IPS DF 6.9 (cell line): ENCODE results near the gene ABR.
"Not testable (repeated sequence)": the region's sequence is repeated elsewhere in the genome, so short reads cannot be mapped to it uniquely, and the experiment has no call there.

Source experiments
- DNase-seq: peaks from one replicate; pipeline ENCODE4 v3.0.0-alpha.2; 2013; ENCODE audit warnings: low read depth, low spot score
- H3K27ac ChIP-seq: one replicate; pipeline ENCODE4 v1.5.1; 2013; ENCODE audit warnings: low read length, control low read depth
- H3K27me3 ChIP-seq: 2 replicates; pipeline ENCODE4 v1.6.1; 2013; ENCODE audit warnings: mild to moderate bottlenecking, low read length; ENCODE audit not compliant: control insufficient read depth, insufficient read depth
- H3K36me3 ChIP-seq: 2 replicates; pipeline ENCODE4 v1.6.1; 2013; ENCODE audit warnings: low read length; ENCODE audit not compliant: control insufficient read depth, insufficient read depth
- H3K4me1 ChIP-seq: 2 replicates; pipeline ENCODE4 v1.6.1; 2013; ENCODE audit warnings: low read length; ENCODE audit not compliant: control insufficient read depth, insufficient read depth
- H3K4me3 ChIP-seq: 2 replicates; pipeline ENCODE4 v1.5.1; 2013; ENCODE audit warnings: mild to moderate bottlenecking, low read length
- H3K9me3 ChIP-seq: 2 replicates; pipeline ENCODE4 v1.6.1; 2013; ENCODE audit warnings: low read length, inconsistent platforms; ENCODE audit not compliant: control insufficient read depth, insufficient read depth
- WGBS: extraction: QIAGEN DNeasy Blood & Tissue Kit; methylation state at CpG from one replicate; pipeline ENCODE4 v1.1.7; 2013; ENCODE audit warnings: mixed read lengths, missing lambda C conversion rate; ENCODE audit not compliant: insufficient read length, insufficient coverage; 5-methylcytosine and 5-hydroxymethylcytosine counted together

The ABR gene

DNA sequence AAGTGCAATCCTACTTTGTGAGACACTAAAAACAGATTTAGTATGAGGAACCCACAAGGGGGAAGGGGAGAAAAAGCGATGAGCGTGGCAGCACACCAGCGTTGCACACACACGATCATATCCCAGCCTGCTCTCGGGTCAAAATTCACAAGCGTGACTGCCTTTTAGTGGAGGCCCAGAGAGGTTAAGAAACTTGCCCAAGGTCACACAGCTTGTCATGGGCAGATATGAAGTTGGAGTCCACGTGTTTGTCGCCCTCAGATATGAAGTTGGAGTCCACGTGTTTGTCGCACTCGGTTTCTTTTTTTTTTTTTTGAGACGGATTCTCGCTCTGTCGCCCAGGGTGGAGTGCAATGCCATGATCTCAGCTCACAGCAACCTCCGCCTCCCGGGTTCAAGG is 124.5 kb downstream of the ABR start:
- H3K4me3 ChIP-seq: no peak overlapping the region
- no peaks in the 10 kb centered on the region for H3K36me3 ChIP-seq
- no CpG with 5 or more reads among the region's 16 CpGs for whole genome bisulfite sequencing
- no peaks in the 10 kb centered on the region for H3K9me3 ChIP-seq
- H3K27ac ChIP-seq: no peak overlapping the region
- H3K4me1 ChIP-seq: no peaks in the 10 kb centered on the region
- no peak for DNase-seq
- no peaks in the 10 kb centered on the region for H3K27me3 ChIP-seq

DNA sequence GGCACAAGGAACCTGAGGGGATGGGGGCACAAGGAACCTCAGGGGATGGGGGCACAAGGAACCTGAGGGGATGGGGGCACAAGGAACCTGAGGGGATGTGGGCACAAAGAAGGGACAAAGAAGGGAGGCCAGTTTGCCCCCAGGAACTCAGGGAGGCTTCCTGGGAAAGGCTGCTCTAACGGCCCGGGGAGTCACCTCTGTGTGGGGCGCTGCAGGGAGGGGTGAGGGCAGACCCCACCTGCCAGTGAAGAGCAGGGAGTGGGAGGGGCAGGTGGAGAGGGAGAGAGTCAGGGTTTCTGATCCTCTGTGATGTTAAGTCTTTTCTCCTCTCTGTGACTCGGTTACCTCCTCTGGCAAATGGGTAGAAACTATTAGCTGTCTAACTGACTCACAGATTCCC is 125.1 kb downstream of the ABR start:
- H3K4me3 ChIP-seq: no peak overlapping the region
- H3K36me3 ChIP-seq: no peaks in the 10 kb centered on the region
- no CpG with 5 or more reads among the region's 4 CpGs for WGBS
- no peak for DNase-seq
- H3K9me3 ChIP-seq: no peaks in the 10 kb centered on the region
- H3K27me3 ChIP-seq: no peaks in the 10 kb centered on the region
- H3K27ac ChIP-seq: no peak overlapping the region
- no peaks in the 10 kb centered on the region for H3K4me1 ChIP-seq

DNA sequence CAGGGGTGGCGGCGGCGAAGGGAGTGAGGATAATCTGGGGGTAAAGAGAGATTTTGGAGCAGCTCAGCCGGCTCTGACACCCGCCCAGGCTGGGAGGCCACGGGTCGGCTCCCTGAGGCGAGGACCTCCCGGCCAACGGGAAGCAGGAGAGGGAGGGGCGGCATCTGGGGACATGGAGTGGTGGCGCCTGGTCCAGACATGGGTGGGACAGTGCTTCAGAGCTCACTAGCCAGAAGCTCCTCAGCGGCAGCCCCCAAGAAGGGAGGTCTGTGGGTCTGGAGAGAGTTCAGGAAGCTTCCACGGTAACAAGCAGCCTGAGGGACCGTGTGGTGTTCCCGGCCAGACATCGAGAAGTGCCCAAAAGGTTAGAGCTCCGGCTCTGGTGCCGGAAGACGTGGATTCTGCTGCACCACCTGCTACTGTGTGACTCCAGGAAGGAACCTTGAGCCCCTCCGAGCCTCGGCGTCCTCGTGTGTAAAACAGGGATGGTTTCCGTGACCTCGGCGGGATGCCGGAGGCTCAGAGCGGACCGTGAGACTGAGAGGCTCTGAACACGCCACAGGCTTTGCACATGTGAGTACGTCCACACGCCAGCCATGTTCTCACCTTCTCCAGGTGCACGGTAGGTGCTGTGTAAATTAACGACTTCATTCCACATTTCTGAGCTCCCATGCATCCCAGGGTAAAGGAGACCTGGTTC is 126.0 kb downstream of the ABR start:
- WGBS: no CpG with 5 or more reads among the region's 35 CpGs
- Histone ChIP-seq H3K27ac (no peak overlapping the region), H3K9me3 (no peaks in the 10 kb centered on the region), H3K27me3 (no peaks in the 10 kb centered on the region), H3K4me1 (no peaks in the 10 kb centered on the region), H3K36me3 (no peaks in the 10 kb centered on the region), H3K4me3 (no peak overlapping the region)
- no peak for DNase-seq

DNA sequence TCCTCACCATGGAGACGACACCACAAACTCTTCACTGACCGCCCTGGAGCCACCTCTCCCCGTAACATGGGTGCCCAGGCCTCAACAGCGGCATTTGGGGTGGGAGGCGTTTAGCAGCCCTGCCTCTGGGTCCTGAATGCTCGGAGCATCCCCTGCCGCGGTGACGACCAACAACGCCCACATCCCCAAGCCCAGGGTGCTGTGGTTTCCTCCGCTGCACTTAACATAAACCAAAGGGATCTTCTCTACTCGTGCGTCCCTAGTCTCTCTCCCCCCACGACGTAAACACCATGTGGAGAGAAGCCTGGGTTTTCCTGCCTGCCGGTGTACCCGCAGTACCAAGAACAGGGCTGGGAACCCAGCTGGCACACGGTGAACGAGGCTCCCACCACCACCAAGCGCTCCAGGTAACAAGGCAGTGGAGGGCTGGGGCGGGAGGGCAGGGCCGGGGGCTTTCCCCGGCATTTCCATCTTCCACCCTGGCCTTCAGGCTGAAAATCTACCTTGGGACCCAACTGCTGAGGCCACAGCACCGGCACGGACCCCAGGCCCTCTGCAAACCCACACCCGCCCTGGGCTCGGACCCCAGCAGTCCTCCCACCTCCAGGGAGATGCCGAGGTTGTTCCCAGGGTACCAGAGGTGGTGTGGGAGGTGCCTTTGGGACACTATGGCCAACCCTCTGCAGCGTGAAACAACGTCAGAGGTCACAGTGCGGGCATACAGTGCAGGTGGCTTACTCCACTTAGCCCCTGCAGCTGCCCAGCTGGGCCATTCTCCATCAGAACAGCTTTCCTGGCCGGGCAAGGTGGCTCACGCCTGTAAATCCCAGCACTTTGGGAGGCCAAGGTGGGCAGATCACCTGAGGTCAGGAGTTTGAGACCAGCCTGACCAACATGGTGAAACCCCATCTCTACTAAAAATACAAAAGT is 128.5 kb downstream of the ABR start:
- H3K27ac ChIP-seq: no peak overlapping the region
- WGBS: no CpG with 5 or more reads among the region's 33 CpGs

DNA sequence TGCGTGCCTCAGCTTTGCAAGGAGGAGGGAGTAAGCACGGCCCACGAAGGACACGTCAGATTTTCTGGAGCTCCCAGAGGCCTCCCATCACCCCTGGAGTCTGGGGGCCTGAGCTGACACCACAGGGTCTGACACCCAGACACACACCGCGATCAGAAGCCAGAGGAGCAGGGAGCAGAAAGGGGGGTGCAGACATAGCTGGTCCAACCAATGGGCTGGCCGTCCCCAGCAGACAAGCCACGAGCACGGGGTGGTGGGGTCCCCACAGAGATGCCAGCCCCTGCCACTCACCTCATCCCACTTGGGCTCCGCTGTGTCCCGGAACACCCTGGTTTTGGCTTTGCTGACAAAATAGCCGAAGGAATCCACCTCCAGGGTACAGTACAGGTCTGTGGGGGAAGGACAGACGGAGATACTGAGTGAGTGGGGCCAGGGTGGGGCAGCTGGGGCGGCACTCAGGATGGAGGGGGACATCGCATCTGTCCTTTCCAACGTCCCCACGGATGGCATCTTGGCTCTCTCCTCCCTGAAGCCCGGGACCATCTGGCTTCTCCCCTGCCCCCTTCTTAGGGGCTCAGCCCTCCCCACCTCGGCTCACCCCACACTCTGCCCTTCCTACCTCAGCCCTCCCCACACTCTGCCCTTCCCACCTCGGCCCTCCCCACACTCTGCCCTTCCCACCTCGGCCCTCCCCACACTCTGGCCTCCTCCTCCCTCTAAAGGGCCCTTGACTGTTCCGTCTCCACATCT is 129.4 kb downstream of the ABR start:
- no peaks in the 10 kb centered on the region for H3K36me3 ChIP-seq

More for the DNA sequence above, 128.5 kb downstream of the ABR start:
- no peak for DNase-seq
- Histone ChIP-seq H3K36me3 (no peaks in the 10 kb centered on the region), H3K4me3 (no peak overlapping the region), H3K9me3 (no peaks in the 10 kb centered on the region), H3K27me3 (no peaks in the 10 kb centered on the region), H3K4me1 (no peaks in the 10 kb centered on the region; the same call in 1 of the 2 replicates)

DNA sequence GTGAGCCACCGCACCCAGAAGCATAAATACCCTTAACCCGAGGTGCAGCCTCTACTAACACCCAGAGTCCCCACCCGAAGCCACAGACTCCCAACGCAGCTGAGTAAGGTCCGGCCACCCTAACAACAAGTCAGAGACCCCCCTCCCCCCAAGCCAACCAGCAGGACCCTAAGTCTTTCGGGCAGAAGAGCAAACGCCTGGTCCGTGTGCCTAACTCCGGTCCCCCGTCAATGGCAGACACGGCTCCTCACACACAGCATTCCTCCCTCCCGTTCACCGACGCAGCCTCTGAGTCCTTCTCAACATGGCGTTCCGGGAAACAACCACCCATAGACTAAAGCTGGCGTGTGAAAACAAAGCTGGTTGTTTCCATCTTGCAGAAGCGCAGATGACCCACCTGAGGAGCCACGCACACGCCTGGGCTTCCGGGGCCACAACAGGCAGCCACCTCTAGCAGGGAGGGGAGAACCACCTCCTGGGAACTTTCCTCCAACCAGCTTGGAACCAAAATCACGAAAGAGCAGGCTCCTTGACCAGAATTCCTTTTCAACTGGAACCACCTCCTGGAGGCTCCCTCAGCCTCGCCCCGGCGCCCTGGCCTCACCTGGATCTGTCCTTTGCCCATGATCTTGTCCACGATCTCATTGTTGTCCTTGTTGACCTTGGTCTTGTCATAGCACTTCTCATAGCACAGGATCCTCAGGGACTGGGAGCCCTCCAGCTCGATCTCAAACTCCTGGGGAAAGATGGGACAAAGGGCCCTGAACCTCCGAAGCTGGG is 130.1 kb downstream of the ABR start:
- H3K27me3 ChIP-seq: no peaks in the 10 kb centered on the region
- no peak for DNase-seq
- no peaks in the 10 kb centered on the region; the same call in 1 of the 2 replicates for H3K4me1 ChIP-seq
- H3K36me3 ChIP-seq: no peaks in the 10 kb centered on the region
- WGBS: no CpG with 5 or more reads among the region's 28 CpGs
- no peak overlapping the region for H3K27ac ChIP-seq
- no peaks in the 10 kb centered on the region for H3K9me3 ChIP-seq
- H3K4me3 ChIP-seq: no peak overlapping the region

More for the DNA sequence above, 129.4 kb downstream of the ABR start:
- no CpG with 5 or more reads among the region's 22 CpGs for WGBS
- Histone ChIP-seq H3K27me3 (no peaks in the 10 kb centered on the region), H3K4me1 (no peaks in the 10 kb centered on the region; the same call in 1 of the 2 replicates), H3K27ac (no peak overlapping the region), H3K9me3 (no peaks in the 10 kb centered on the region), H3K4me3 (no peak overlapping the region)
- no peak for DNase-seq

DNA sequence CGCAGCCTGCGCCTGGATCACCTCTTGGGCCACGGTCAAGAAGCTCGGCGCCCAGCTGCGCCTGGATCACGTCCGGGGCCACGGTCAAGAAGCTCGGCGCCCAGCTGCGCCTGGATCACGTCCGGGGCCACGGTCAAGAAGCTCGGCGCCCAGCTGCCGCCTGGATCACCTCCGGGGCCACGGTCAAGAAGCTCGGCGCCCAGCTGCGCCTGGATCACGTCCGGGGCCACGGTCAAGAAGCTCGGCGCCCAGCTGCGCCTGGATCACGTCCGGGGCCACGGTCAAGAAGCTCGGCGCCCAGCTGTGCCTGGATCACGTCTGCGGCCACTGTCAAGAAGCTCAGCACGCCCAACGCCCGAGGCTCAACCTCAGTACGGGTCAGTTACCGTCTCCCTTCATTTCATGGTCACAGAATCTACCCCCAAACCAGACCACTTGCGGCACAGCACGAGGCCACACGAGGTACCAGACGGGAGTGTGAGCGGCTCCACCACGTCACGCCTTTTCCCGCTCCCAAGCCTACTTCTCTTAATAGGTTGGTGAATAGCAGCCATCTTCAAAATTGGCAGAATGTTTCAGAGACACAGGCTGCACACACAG is 131.2 kb downstream of the ABR start:
- WGBS: no CpG with 5 or more reads among the region's 49 CpGs
- not testable (repeated sequence) for H3K4me3 ChIP-seq, DNase-seq, H3K36me3 ChIP-seq, H3K27ac ChIP-seq, H3K27me3 ChIP-seq, H3K9me3 ChIP-seq, H3K4me1 ChIP-seq

DNA sequence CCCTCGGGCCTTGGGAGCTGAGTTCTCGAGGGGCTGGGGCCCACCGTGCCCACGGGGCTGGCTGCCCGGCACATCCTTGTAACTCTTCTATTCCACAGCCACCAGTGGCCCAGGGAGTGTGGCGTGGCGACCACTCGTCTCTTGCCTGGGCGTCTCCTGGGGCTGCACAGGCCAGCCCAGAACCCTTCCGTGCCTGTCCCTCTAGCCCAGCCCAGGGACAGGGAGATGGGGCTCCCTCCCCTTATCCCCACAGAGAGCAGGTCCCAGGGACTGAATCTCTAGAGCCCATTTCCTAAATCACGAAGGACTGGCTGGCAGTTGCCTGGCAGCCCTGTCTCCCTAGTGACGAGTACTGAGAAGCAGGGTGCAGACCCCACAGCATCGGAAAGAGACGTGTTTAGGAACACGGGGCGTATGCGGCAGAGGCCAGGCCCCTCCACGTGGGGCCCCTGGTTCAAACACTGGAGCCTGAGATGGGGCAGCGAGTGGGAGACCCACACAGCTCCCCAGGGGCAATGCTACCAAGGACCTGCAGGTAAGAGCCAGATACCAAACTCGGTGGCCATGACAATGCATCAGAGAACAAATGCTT is 131.8 kb downstream of the ABR start:
- Histone ChIP-seq H3K36me3 (no peaks in the 10 kb centered on the region), H3K4me3 (no peak overlapping the region), H3K9me3 (no peaks in the 10 kb centered on the region), H3K4me1 (peaks cover 2% of the 10 kb centered on the region; the same call in 1 of the 2 replicates), H3K27me3 (no peaks in the 10 kb centered on the region), H3K27ac (no peak overlapping the region)
- no peak for DNase-seq
- no CpG with 5 or more reads among the region's 20 CpGs for WGBS

DNA sequence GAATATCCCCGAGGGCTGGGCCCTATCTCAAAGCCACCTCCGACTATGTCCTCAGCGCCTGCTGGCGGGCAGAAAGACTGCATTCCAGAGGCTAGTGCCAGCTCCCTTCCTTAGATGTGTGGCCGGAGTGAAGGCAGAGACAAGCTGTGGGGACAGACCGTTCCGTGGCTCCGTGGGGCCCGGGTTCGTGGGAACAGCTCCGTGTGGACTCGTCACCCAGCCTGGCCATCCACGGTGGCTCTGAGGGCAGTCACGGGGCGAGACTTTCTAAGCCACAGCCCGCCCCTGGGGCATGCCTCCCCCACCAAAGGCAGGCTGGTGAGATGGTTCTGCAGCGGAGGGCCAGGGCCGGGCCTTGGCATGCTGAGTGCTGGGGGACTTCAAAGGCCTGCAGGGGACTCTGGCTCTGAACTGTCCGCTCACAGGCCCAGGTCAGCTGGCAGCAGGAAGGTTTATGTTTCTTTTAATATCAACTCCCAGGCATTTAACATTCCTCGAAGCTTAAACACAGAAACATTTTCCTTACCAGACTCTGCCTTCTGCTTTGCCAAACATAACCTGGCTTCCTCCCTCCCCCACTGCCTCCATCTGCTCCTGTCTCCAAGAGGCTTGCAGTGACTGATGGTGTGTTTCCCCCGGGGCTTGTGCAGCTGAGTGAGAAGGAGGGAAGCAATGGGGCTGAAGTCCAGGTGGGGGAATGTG is 132.5 kb downstream of the ABR start:
- no peak overlapping the region for H3K27ac ChIP-seq
- H3K4me1 ChIP-seq: peaks cover 2% of the 10 kb centered on the region; the same call in 1 of the 2 replicates
- no peak for DNase-seq
- no peaks in the 10 kb centered on the region for H3K27me3 ChIP-seq
- no peak overlapping the region for H3K4me3 ChIP-seq
- H3K36me3 ChIP-seq: no peaks in the 10 kb centered on the region
- no peaks in the 10 kb centered on the region for H3K9me3 ChIP-seq
- WGBS: no CpG with 5 or more reads among the region's 21 CpGs
